ENCODE results near the gene CD180.

CD180 gene

GRCh38 chr5:67152400-67152799, 44.2 kb downstream of the CD180 start:
- Histone ChIP-seq H3K27ac (no peak overlapping the region), H3K4me3 (no peak overlapping the region)
- no peak for TF ChIP-seq CTCF (IDR thresholded peaks at IDR 0.05)
- DNase-seq (ENCODE audit: low spot score): no peak

GRCh38 chr5:67149951-67150523, 46.6 kb downstream of the CD180 start:
- Histone ChIP-seq H3K4me3 (no peak overlapping the region), H3K27ac (no peak overlapping the region)
- TF ChIP-seq CTCF (IDR thresholded peaks at IDR 0.05): no peak
- no peak for DNase-seq (ENCODE audit: low spot score)

GRCh38 chr5:67149057-67149950, 47.3 kb downstream of the CD180 start:
- H3K27ac ChIP-seq: peak overlapping the region in 1 of 2 donors; percentile 5
- DNase-seq (ENCODE audit: low spot score): no peak
- no peak for TF ChIP-seq CTCF (IDR thresholded peaks at IDR 0.05)
- peak overlapping the region; percentile 23 for H3K4me3 ChIP-seq

GRCh38 chr5:67147760-67148159, 48.8 kb downstream of the CD180 start:
- Histone ChIP-seq H3K27ac (no peak overlapping the region), H3K4me3 (no peak overlapping the region)
- no peak for DNase-seq (ENCODE audit: low spot score)

GRCh38 chr5:67146981-67147380, 49.6 kb downstream of the CD180 start:
- no peak overlapping the region for H3K27ac ChIP-seq
- no peak overlapping the region for H3K4me3 ChIP-seq
- no peak for DNase-seq (ENCODE audit: low spot score)
- no peak for TF ChIP-seq CTCF (IDR thresholded peaks at IDR 0.05)

More at GRCh38 chr5:67147760-67148159, 48.8 kb downstream of the CD180 start:
- TF ChIP-seq CTCF (IDR thresholded peaks at IDR 0.05): no peak

GRCh38 chr5:67146574-67146973, 50.0 kb downstream of the CD180 start:
- TF ChIP-seq CTCF (IDR thresholded peaks at IDR 0.05): no peak
- H3K27ac ChIP-seq: no peak overlapping the region
- no peak overlapping the region for H3K4me3 ChIP-seq
- no peak for DNase-seq (ENCODE audit: low spot score)
